ENCODE measurements around the gene MLANA. TPM values are rescaled to one million over a fixed set of nuclear protein-coding genes. Genes with fewer than 3 reads are reported as not detected.

Gene MLANA
- total RNA-seq, 4 donors from 2014 or later = not detected

DNA sequence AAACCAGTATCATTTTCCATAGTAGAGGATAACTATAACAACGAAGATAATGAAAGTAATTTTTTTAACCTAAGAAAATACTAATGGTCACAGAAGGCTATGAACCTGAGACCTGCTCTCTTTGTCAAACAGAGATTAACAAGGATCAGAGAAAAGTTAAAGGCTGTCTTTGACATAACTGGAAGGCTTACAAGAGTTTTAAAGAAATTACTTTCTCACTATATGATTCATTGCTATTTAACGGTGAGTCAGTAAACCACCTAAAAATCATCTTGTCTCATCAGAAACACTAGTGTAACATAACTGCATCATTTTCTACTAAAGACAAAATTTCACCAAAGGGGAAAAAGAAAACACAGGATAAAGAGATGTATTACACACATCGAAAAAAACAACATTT, 19.3 kb downstream of the MLANA start:
- H3K4me1 ChIP-seq = no peaks in the 10 kb centered on the region
- H3K27ac ChIP-seq = no peak overlapping the region
- intact Hi-C loops (cut with DNase I; ENCODE audit: low total_unique reads) = no loop called here
- no peaks in the 10 kb centered on the region for H3K36me3 ChIP-seq
- no peaks in the 10 kb centered on the region for H3K27me3 ChIP-seq
- TF ChIP-seq, protein P1, sequence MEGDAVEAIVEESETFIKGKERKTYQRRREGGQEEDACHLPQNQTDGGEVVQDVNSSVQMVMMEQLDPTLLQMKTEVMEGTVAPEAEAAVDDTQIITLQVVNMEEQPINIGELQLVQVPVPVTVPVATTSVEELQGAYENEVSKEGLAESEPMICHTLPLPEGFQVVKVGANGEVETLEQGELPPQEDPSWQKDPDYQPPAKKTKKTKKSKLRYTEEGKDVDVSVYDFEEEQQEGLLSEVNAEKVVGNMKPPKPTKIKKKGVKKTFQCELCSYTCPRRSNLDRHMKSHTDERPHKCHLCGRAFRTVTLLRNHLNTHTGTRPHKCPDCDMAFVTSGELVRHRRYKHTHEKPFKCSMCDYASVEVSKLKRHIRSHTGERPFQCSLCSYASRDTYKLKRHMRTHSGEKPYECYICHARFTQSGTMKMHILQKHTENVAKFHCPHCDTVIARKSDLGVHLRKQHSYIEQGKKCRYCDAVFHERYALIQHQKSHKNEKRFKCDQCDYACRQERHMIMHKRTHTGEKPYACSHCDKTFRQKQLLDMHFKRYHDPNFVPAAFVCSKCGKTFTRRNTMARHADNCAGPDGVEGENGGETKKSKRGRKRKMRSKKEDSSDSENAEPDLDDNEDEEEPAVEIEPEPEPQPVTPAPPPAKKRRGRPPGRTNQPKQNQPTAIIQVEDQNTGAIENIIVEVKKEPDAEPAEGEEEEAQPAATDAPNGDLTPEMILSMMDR (IDR thresholded peaks at IDR 0.05) = no peak
- no peak for TF ChIP-seq POLR2A (IDR thresholded peaks at IDR 0.05)
- no peak overlapping the region for H3K4me3 ChIP-seq
- no peaks in the 10 kb centered on the region for H3K9me3 ChIP-seq
- no peak for DNase-seq

DNA sequence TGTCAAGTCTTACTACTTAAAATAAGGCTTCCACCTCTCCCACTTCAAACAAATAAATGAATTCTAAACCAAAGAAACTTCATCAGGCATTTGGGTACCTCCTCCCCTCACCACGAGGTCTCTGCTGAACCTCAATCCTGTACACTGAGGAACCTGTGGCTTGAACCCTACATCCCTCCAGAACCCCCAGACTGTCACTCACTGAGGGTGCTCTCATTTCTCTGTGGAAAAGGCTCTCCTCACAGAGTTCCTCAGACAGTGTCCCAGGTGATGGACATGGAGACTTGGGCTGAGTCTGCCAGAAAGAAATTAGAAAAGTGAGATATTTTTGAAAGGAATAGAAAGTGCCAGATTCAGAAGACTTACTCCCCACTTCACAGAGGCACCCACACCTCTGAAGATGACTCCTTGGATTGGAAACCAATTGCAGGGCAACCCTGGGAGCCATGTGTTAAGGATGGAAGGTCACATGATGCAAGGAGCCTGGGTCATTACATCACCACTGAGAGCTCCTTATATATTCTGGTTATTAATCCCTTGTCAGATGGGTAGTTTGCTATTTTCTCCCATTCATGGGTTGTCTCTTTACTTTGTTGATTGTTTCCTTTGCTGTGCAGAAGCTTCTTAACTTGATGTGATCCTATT, 19.8 kb downstream of the MLANA start:
- no peaks in the 10 kb centered on the region for H3K9me3 ChIP-seq
- H3K27me3 ChIP-seq = no peaks in the 10 kb centered on the region
- TF ChIP-seq, protein P1 (IDR thresholded peaks at IDR 0.05) = no peak
- no peak for TF ChIP-seq POLR2A (IDR thresholded peaks at IDR 0.05)
- intact Hi-C loops (cut with DNase I; ENCODE audit: low total_unique reads) = no loop called here
- no peak for DNase-seq
- no peaks in the 10 kb centered on the region for H3K36me3 ChIP-seq
- H3K4me3 ChIP-seq = no peak overlapping the region
- H3K27ac ChIP-seq = no peak overlapping the region
- no peaks in the 10 kb centered on the region for H3K4me1 ChIP-seq

DNA sequence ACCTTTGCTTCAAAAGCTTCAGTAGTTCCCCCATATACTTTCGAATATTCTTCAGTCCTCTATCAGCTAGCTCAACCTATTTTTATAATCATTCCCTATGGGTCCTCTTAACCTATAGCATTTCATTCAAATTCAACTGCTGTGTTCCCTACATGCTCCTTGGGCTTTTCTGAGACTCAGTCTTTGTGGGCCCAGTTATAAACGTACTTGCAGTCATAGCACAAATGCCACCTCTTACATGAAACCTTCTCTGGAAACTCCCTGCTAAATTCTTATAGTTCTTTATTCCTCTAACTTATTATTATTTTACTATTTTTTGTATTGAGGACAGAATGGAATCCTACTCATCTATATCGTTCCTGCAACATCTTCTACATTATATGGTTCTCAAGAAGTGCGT, 24.7 kb downstream of the MLANA start:
- TF ChIP-seq POLR2A (IDR thresholded peaks at IDR 0.05) = no peak
- TF ChIP-seq, protein P1 (IDR thresholded peaks at IDR 0.05) = no peak
- DNase-seq = no peak
- H3K4me1 ChIP-seq = no peaks in the 10 kb centered on the region
- H3K9me3 ChIP-seq = no peaks in the 10 kb centered on the region
- intact Hi-C loops (cut with DNase I; ENCODE audit: low total_unique reads) = no loop called here
- H3K4me3 ChIP-seq = no peak overlapping the region
- no peaks in the 10 kb centered on the region for H3K36me3 ChIP-seq
- no peak overlapping the region for H3K27ac ChIP-seq
- H3K27me3 ChIP-seq = no peaks in the 10 kb centered on the region

DNA sequence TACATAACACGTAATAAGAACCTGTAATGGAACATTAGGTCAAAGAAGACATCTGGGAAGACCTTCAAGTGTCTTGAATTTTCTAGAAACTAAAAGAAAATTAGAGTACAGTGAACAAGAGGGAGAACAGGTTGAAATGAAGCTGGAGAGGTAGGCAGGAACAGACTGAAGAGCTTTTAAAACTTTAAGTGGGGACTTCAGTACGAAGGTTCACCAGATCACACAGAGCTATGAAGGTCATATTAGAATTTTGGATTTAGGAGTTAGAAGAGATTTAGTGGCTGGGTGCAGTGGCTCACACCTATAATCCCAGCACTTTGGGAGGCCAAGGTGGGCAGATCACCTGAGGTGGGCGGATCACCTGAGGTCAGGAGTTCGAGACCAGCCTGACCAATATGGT, 26.6 kb downstream of the MLANA start:
- Histone ChIP-seq H3K4me1 (no peaks in the 10 kb centered on the region), H3K36me3 (no peaks in the 10 kb centered on the region), H3K4me3 (no peak overlapping the region), H3K27me3 (no peaks in the 10 kb centered on the region), H3K27ac (no peak overlapping the region), H3K9me3 (no peaks in the 10 kb centered on the region)
- intact Hi-C loops (cut with DNase I; ENCODE audit: low total_unique reads) = no loop called here
- no peak for TF ChIP-seq POLR2A (IDR thresholded peaks at IDR 0.05)
- TF ChIP-seq, protein P1 (IDR thresholded peaks at IDR 0.05) = no peak
- no peak for DNase-seq

DNA sequence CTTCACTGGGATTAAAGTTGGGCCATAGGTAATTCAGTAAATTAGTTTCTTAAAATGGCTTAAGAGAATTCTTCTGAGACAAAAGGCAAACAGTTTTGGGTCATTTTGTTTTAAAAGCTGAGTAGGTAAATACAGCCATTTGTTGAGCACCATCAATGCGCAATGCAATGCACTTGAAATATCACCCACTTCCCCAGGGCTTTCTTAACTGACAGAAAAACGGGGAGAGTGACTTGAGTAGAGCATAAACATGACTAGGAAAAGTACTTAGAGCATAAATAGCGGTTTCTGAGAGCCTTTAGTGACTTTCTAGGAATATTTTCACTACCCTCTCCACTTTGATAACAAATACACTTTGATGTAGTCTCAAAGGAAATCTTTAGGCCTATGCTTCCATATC, 27.2 kb downstream of the MLANA start:
- Histone ChIP-seq H3K4me1 (no peaks in the 10 kb centered on the region), H3K27me3 (no peaks in the 10 kb centered on the region), H3K9me3 (no peaks in the 10 kb centered on the region), H3K4me3 (no peak overlapping the region), H3K27ac (no peak overlapping the region), H3K36me3 (no peaks in the 10 kb centered on the region)
- no peak for DNase-seq
- intact Hi-C loops (cut with DNase I; ENCODE audit: low total_unique reads) = no loop called here
- TF ChIP-seq POLR2A (IDR thresholded peaks at IDR 0.05) = no peak
- TF ChIP-seq, protein P1 (IDR thresholded peaks at IDR 0.05) = no peak
